Neural crest cell (in vitro differentiated cells): ENCODE data around the gene BACE2. TPM values are rescaled to one million over a fixed set of nuclear protein-coding genes. Genes with fewer than 3 reads are reported as not detected.

Source experiments
- DNase-seq: peaks from one replicate; pipeline ENCODE4 v3.0.0; 2021; ENCODE audit warnings: low read depth, mixed read lengths, low spot score
- H3K27ac Mint-ChIP-seq: one replicate; pipeline ENCODE4 v1.8.0; 2021; ENCODE audit warnings: mild to moderate bottlenecking, mixed read lengths; ENCODE audit not compliant: unreplicated experiment
- H3K27me3 Mint-ChIP-seq: 2 replicates; pipeline ENCODE4 v1.8.0; 2021; ENCODE audit warnings: low read depth, mild to moderate bottlenecking, mixed read lengths
- H3K36me3 Mint-ChIP-seq: 2 replicates; pipeline ENCODE4 v1.8.0; 2021; ENCODE audit warnings: low read depth, mild to moderate bottlenecking, mixed read lengths
- H3K4me1 Mint-ChIP-seq: 2 replicates; pipeline ENCODE4 v1.8.0; 2021; ENCODE audit warnings: mixed read lengths
- H3K4me3 Mint-ChIP-seq: one replicate; pipeline ENCODE4 v1.8.0; 2021; ENCODE audit warnings: mild to moderate bottlenecking, mixed read lengths
- H3K9me3 Mint-ChIP-seq: 2 replicates; pipeline ENCODE4 v1.8.0; 2021; ENCODE audit warnings: mixed read lengths
- total RNA-seq: library from RNA; stranded (reverse); gene quantifications from 2 replicates; pipeline ENCODE4 v1.2.1, GENCODE V29; 2021
- TF ChIP-seq, protein P1 (sequence below): fragments of 200-600 bp; sonication (generic); conservative IDR thresholded peaks from 2 replicates; pipeline ENCODE4 v1.5.0; 2021; ENCODE audit warnings: antibody characterized with exemption, mild to moderate bottlenecking

Gene BACE2
- total RNA-seq, 1 donor from 2014 or later = 16.9 TPM

- TF ChIP-seq, protein P1, sequence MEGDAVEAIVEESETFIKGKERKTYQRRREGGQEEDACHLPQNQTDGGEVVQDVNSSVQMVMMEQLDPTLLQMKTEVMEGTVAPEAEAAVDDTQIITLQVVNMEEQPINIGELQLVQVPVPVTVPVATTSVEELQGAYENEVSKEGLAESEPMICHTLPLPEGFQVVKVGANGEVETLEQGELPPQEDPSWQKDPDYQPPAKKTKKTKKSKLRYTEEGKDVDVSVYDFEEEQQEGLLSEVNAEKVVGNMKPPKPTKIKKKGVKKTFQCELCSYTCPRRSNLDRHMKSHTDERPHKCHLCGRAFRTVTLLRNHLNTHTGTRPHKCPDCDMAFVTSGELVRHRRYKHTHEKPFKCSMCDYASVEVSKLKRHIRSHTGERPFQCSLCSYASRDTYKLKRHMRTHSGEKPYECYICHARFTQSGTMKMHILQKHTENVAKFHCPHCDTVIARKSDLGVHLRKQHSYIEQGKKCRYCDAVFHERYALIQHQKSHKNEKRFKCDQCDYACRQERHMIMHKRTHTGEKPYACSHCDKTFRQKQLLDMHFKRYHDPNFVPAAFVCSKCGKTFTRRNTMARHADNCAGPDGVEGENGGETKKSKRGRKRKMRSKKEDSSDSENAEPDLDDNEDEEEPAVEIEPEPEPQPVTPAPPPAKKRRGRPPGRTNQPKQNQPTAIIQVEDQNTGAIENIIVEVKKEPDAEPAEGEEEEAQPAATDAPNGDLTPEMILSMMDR = no peak
- no peak overlapping the region for H3K27ac Mint-ChIP-seq
- H3K4me3 Mint-ChIP-seq = no peak overlapping the region
- no peak for DNase-seq
- H3K9me3 Mint-ChIP-seq = peaks cover 3% of the 10 kb centered on the region
- H3K27me3 Mint-ChIP-seq = no peaks in the 10 kb centered on the region
- no peaks in the 10 kb centered on the region for H3K4me1 Mint-ChIP-seq
- H3K36me3 Mint-ChIP-seq = peaks cover 10% of the 10 kb centered on the region
Observed at GRCh38 chr21:41228958-41229357, 61.0 kb downstream of the BACE2 start.

GRCh38 chr21:41229509-41230248, 61.7 kb downstream of the BACE2 start:
- Mint-ChIP-seq H3K9me3 (peaks cover 3% of the 10 kb centered on the region), H3K27ac (no peak overlapping the region), H3K27me3 (no peaks in the 10 kb centered on the region), H3K4me1 (no peaks in the 10 kb centered on the region), H3K4me3 (no peak overlapping the region), H3K36me3 (peaks cover 10% of the 10 kb centered on the region)
- DNase-seq = no peak
- TF ChIP-seq, protein P1 = no peak

DNA sequence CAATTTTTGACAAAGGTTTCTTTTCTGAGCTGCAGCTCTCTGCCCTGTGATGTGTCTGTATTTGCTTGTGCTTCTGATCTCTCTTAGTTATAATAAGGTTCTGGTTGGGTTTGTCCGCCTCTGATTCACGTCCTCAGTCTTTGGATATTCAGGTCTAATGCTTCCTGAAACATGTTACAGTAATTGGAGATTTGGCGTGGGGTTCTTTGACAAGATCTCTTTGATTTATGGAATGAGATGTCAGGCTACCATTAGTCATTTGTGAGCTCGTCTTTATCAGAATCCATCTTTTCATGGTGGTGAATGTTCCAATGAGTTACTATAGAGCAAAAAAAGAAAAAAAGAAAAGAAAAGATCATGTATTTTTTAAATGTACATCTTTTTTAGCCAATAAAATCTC, 62.5 kb downstream of the BACE2 start:
- peaks cover 10% of the 10 kb centered on the region for H3K36me3 Mint-ChIP-seq
- no peaks in the 10 kb centered on the region for H3K27me3 Mint-ChIP-seq
- TF ChIP-seq, protein P1 = no peak

GRCh38 chr21:41231060-41231459, 63.1 kb downstream of the BACE2 start:
- H3K4me1 Mint-ChIP-seq = no peaks in the 10 kb centered on the region
- no peak overlapping the region for H3K4me3 Mint-ChIP-seq
- peaks cover 10% of the 10 kb centered on the region for H3K36me3 Mint-ChIP-seq
- peaks cover 3% of the 10 kb centered on the region for H3K9me3 Mint-ChIP-seq
- no peaks in the 10 kb centered on the region for H3K27me3 Mint-ChIP-seq
- DNase-seq = no peak
- H3K27ac Mint-ChIP-seq = no peak overlapping the region
- TF ChIP-seq, protein P1 = no peak

More for the DNA sequence above, 62.5 kb downstream of the BACE2 start:
- Mint-ChIP-seq H3K27ac (no peak overlapping the region), H3K4me1 (no peaks in the 10 kb centered on the region), H3K4me3 (no peak overlapping the region), H3K9me3 (peaks cover 3% of the 10 kb centered on the region)
- no peak for DNase-seq

DNA sequence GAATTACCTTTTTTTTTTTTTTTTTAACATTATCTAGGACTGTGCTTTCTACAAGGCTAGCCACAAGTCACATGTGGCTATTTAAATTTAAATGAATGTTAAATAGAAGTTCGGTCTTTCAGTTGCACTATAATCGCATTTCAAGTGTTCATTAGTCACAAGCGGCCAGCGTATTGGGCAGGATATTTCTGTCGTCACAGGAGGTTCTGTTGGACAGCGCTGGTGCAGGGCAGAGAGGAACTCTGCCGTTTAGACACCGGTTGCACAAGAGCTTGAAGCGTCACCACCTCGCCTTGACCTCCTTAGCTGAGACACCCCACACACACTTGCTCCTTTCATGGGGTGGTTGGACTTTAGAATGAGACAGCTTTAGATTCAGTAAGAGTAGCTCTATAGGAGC, 64.1 kb downstream of the BACE2 start:
- TF ChIP-seq, protein P1 = no peak
- Mint-ChIP-seq H3K36me3 (peaks cover 10% of the 10 kb centered on the region), H3K4me1 (no peaks in the 10 kb centered on the region), H3K27ac (no peak overlapping the region), H3K9me3 (peaks cover 3% of the 10 kb centered on the region), H3K27me3 (no peaks in the 10 kb centered on the region), H3K4me3 (no peak overlapping the region)
- DNase-seq = no peak
